ENCODE results near the gene PKHD1.

PKHD1 gene

DNA sequence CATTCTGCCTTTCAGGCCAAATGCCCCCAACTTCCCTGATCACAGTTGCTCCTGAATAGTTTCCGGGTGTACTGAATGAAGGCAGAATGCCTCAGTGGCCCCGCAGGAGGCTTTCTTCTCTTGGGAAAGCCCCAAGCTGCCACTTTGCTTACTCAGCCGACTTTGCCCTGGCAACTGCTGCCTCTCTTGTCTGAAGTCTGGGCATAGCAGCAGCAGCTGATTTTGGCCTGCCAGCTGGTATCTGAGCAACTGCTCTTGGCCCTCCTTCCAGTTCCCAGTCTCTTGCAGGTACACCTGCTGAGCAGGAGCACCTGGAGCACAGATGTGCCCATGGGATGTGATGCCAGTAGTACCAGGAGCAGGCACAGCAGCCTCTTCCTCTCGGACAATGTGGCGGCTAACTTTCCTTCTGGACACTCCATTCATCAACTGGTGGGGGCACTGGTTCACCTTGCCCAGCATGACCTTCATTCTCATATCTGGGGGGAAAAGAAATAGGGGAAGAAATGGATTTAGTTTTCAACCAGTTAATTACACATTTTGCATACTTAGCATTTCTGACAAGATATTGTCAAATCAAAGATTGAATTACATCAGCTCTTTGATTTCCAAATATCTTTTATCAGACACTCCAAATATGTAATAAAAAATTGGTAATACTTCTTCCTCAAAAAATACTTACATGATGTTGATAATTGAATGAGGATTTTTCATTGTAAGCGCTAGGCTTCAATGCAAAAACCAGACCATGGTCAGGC is 468.2 kb downstream of the PKHD1 start:
- no peak for DNase-seq (ENCODE audit: low spot score)

DNA sequence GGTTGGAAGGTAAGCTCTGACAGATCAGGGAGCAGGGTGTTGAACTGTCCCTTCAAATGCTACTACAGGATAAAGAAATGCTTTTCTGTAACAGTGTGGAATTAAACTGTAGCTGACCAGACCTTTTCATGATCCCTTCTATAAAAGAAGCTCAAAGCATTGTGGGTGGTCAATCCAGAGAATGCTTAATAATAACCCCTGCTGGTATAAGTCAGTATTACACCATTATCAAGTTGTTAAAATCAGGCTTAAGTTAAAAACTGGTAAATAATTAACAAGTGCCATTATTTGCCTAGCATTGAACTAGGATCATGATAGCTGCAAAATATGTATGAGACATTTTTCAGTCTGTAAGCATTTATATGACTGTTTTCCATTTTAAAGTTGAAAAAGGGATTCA is 468.9 kb downstream of the PKHD1 start:
- no peak for DNase-seq (ENCODE audit: low spot score)

DNA sequence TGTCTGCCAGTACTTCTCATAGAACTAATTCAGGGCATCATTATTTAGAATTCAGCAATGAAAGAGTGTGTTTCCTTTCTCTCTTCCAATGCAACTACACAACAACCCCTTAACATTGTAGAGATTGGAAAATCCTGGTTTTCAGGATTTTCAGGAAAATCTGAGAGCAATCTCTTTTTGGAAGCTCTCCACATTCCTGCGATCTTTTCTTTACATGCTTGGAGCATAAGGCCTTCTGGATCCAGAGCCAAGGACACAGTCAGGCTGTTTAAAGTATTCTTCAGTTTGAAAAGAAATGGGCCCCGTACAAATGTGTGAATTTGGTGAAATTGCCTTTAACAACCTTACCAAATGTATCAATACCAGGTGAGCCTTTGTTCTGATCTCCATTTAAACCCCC is 469.7 kb downstream of the PKHD1 start:
- DNase-seq (ENCODE audit: low spot score), result no peak

DNA sequence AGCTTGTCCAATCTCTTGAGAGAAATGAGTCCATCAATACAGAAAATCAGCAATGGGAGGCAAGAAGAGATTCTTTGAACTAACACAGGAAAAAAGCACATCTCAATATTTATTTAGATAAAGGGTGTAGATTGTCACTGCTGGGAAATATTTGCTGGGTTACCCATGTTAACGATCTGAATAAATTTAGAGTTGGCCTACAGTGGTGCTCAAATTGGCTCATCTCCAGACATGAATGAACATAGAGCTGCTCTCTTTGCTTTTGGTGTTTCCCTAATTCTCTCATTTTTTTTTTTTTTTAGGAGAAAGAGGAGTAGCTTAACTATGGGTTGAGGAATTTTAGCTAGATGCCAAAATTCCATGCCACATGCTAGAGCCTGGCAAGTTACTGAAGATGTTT is 471.2 kb downstream of the PKHD1 start:
- DNase-seq (ENCODE audit: low spot score), result no peak

DNA sequence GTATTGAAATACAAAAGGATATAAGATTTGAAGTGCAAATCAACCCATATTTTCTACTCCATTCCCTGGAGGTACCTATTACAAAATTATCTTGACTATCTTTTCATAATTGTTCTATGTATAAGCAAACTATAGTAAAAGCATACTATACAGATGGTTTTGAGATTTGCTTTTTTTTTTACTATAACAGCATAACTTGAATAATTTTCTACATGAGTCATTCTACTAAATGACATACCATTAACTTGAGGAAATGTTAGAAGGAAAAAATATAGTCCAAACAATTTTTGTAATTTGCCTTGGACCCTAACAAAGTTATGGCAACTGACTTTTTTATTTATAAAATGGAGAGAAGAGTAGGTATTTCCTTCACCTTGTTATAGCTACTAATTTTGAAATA is 472.7 kb downstream of the PKHD1 start:
- no peak for DNase-seq (ENCODE audit: low spot score)

DNA sequence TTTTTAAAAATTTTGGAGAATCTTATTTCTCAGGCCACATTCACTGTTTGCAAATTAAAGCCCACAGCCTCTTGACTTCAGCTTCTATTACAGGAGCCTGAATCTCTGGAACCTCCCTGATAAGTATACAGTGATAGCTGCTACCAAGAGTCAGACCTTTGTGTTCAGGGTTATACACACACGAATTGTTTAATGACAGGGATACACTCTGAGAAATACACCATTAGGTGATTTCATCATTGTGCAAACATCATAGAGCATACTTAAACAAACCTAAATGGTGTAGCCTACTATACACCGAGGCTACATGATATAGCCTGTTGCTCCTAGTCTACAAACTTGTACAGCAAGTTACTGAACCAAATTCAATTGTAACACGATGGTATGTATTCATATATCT is 473.9 kb downstream of the PKHD1 start:
- DNase-seq (ENCODE audit: low spot score), result no peak

DNA sequence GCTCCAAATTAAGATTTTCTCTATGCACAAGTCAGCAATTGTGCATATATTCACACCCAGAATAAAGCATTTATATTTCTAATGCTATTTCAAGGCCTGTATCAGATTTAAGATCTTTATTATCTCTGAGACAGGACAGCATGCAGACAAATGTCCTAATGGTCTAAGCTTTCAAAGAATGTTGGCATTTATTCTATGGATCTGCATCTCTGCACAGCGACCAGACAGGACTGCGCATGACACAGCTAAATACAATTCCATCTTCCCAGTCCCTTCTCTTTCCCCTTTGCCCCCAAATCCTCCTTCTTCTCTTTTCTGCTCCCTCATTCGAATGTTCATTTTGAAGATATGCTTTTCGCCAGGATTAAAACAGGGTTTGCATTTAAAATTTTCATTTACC is 478.5 kb downstream of the PKHD1 start:
- no peak for DNase-seq (ENCODE audit: low spot score)

DNA sequence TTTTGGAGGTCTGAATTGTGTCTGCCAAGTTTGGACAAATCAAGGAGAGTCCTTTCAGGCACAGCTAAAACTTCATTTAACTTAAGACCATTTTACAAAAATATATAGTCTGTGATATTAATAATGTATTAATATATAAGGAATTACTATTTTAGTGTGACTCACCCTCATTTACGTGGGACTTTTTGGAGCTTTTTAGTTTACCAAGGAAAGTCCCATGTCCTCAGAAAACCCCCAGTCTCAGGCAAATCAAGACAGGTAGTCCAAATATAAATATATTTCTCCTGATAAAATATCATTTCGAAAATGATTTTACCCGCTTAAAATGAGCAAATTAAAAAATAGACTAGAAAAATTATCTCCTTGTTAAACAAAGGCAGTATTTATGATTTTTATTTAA is 479.0 kb downstream of the PKHD1 start:
- DNase-seq (ENCODE audit: low spot score), result no peak

DNA sequence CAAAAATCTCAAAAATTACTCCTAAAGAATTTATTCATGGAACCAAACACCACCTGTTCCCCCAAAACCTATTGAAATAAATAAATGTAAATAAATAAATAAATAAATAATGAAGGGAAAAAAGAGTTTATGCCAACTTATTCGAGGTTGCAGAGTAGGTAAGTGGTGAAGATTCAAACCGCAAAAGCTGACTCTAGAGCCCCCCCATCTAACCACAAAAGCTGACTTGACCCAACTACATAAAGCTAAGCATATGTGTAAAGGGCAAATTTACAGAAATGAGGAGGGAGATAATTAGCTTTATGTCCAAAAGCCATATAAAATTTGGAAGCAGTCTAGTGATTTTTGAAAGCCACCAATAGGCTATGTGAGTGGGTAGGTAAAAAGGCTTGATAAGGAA is 486.9 kb downstream of the PKHD1 start:
- DNase-seq (ENCODE audit: low spot score), result no peak

DNA sequence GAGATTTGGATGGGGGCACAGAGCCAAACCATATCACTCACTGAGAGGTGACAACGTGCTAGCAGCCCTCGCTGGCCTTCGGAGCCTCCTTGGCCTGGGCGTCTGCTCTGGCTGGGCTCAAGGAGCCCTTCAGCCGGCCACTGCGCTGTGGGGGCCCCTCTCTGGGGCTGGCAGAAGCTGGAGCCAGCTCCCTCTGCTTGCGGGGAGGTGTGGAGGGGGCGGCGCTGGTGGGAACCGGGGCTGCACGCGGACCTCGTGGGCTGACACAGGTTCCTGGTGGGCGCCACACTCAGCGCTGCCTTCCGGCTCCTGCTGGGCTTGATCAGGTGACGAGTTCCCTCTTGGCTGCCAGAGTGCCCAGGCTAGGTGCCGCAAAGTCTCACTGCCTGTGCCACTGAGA is 489.2 kb downstream of the PKHD1 start:
- no peak for DNase-seq (ENCODE audit: low spot score)

DNA sequence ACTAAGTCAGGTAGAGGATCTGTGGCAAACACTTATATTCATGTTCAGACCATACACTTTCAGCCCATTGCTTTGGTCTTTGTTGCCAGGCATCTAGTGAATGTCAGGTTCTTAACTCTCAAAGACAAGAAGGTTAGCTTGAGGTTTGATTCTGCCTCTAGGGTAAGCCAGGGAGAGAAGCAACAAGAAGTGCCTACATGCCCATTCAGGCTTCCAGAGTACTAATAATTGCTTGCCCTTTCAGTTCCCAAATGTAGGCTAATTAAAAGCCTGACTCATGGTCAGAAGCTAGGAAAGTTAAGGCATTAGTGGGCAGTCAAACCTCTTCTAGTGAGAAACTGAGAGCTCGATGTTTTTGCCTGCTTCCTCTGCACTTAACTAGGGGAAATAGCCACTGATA is 492.4 kb downstream of the PKHD1 start:
- DNase-seq (ENCODE audit: low spot score), result no peak

DNA sequence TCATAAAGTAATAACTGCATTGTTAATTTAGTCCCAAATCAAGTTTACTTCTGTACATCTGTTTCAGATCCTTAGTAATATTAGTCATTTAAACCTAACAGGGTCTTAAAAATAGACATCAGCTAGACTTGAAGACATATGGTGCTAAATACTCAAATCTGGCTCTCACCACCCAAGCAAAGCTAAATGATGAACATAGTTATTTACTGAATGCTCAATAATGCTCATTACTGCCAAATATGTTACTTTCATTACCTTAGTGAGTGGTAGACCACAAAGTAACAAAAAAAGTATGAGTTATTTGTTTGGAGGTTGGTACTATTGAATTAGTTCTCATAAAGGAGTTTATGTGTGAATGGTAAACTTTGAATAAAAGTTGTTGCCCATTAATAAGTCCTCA is 502.1 kb downstream of the PKHD1 start:
- no peak for DNase-seq (ENCODE audit: low spot score)

DNA sequence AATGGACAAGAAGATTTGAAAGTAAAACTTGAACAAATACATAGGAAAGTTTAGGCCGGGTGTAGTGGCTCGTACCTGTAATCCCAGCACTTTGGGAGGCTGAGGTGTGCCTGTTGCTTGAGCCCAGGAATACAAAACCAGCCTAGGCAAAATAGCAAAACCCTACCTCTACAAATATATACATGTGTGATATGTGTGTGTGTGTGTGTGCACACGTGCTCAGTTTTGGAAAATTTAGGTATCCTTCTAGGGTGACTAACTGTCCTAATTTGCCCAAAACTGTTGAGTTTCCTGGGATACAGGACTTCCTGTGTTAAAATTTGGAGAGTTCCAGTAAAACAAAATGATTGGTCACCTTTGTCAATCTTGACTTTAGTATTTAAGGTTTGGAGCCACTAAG is 503.2 kb downstream of the PKHD1 start:
- DNase-seq (ENCODE audit: low spot score), result no peak

DNA sequence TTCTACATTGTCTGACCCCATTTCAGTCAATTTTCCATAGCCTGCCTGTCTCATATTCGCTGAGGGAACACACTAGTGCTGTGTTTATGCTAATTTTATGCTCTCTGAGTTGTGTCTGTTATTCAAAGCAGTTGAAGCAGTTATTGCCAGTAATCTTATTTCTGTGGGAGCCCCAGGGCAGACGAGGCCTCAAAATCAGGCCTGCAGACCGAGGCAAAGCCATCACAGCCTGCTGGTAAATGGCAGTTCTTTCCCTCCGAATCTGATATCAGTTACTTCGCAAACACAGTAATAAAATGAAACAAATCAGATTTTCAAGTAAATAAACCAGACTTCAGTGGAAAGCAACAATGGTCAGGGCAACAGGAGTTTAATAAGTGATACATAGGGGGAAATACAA is 508.4 kb downstream of the PKHD1 start:
- DNase-seq (ENCODE audit: low spot score), result no peak

DNA sequence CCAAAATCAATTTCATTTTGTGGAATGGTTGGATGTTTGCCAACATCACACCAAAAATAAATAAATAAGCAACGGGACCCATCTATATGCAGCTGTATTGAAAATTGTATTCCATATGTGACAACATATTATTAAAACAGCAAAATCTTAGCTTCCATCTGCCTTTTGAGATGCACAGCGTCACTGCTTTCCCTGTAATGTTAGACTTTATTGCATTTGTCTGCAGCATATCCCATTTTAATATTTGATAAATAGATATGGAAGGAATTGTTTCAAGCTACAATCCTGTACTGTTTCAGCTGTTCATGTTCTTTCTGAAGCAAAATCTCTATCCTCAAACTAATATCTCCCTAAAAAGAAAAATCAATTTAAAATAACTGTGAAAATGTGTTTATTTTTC is 509.1 kb downstream of the PKHD1 start:
- DNase-seq (ENCODE audit: low spot score), result no peak

DNA sequence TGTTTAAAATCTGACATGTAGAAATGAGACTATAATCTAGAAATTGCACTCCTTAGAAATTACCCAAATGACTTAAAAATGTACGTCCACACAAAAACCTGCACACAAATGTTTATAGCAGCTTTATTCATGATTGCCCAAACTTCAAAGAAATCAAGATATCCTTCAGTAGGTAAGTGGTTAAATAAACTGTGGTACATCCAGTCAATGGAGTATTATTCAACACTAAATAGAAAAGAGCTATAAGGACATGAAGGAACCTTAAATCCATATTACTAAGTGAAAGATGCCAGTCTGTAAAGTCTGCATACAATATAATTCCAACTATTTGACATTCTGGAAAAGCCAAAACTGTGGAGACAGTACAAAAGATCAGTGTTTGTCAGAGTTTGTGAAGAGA is 513.4 kb downstream of the PKHD1 start:
- no peak for DNase-seq (ENCODE audit: low spot score)

DNA sequence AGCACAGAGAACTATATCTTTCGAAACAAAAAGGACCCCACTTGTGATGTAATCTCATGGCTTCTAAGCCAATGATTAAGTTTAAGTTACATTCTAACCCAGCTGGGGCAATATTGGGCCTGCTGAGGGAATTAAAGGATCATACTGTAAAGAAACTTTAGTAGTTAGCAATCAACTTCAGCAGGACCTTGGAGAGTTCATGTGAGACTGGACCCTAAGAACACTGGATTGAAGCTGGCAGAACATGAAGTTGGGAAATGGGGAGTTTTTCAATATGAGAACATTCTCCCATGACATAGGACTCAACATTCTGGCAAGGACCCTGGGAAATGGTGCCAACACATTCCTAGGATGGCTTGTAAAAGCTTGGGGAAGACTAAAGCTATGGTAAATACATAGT is 516.2 kb downstream of the PKHD1 start:
- DNase-seq (ENCODE audit: low spot score), result no peak

DNA sequence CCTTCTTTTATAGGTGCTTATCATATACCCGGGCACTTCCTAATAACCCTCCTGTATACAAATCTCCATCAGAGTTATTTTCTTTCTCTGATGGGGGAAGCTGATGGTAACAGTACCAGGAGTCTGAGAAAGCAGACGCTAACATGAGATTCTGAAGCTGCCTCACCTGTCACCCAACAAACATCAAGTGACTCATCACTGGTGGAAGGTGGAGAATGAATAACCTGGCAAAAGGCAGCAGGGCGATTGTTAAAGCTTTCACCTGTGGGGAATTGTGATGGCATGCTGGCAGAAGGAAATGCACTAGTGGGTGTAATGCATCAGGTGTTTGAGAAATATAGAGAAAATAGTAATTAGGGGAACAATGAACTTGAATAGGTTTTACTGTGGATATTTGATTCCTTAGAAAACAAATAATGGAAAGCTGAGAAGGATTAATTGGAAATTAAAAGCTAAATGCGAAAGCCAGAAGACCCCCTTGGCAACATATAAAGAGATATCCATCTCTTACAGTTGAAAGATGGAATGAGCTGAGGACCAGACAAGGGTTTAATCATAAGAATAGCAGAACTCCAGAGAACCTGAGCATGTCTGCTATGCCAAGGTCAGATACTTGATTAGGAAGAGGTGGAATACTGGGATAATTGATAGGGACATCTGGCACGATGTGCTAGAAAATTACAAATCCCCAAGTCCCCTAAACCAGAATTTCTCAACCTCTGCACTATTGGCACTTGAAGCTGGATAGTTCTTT is 517.1 kb downstream of the PKHD1 start:
- DNase-seq (ENCODE audit: low spot score), result no peak

DNA sequence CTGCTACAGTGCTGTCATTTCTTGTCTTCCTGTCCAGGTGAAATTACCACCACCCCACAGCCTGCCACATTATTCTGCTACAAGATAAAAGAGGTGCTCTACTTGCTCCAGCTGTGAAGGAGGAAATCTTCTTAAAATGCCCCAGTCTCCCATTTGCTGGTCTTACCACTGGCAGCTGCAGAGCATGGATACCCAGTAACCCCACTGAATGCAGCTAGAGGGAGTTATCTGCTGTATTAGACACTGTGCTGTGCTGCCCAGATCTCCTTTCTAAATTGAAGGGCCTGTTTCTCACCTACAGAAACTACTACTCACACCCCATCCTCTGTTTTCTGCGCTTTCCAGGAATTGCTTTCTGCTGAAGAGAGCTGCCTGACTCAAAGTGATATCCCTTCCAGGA is 517.8 kb downstream of the PKHD1 start:
- DNase-seq (ENCODE audit: low spot score), result no peak

DNA sequence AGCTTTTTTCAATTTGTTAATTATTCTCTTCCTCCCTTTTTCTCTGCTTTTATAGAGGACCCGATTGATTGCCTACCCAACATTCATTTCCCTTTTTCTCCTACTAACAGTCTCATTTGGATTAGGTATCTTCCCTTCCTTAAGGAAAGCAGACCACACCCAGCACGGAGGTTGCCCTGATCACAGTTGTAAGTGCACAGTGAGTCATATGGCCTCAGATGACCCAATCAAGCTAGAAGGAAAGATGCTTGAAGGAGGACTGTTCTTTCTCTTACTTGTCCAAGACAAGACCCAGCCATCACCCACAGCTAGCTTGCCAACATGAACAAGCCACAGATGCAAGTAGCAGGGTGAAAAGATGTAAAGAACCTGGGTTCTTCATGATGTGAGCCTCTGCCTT is 518.6 kb downstream of the PKHD1 start:
- no peak for DNase-seq (ENCODE audit: low spot score)

DNA sequence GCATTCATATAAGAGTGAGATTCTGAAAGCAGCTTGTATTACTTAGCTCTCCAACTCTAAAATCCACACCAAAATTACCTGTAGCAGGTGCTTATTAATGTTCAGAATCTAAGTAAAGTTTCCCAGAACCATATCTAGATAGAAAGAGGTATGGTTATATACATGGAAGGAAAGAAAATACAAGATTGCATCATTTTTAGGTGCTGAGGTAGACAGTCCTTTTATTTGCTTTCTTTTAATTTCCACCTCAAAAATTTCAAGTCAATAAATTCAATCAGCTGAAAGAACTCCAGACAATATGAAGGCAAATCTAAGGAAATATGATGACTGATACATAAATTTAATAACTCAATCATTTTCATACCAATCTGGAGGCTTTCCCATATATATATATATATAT is 521.9 kb downstream of the PKHD1 start:
- no peak for DNase-seq (ENCODE audit: low spot score)

Measured in putamen (tissue), 1 donor.